Activated CD8-positive, alpha-beta memory T cell treated with anti-CD3 and anti-CD28 coated beads for 48 hours (primary cell): ENCODE measurements around the gene KLHL22.
"Not testable (repeated sequence)": the region's sequence is repeated elsewhere in the genome, so short reads cannot be mapped to it uniquely, and the experiment has no call there.

Source experiments
- DNase-seq, 3 experiments: peaks; one replicate each; pipeline ENCODE4 v3.0.0-alpha.2; 2020; ENCODE audit warnings: low read depth in 2 of 3, low spot score in 2 of 3

KLHL22 gene

GRCh38 chr22:20494978-20495860 lies at the start of gene KLHL22:
Gene KLHL22 (minus strand): TSS chr22:20495795. CDS start chr22:20489211, 6,584 bp downstream.
- no peak for DNase-seq

GRCh38 chr22:20545318-20545634 lies 49.7 kb upstream of the KLHL22 start:
- DNase-seq: not testable (repeated sequence)

GRCh38 chr22:20542736-20543135 lies 47.1 kb upstream of the KLHL22 start:
- no peak for DNase-seq

- no peak for DNase-seq
Measured at GRCh38 chr22:20542055-20542454, 46.5 kb upstream of the KLHL22 start.

GRCh38 chr22:20538875-20539274 lies 43.3 kb upstream of the KLHL22 start:
- DNase-seq: not testable (repeated sequence)

- DNase-seq: no peak
Measured at GRCh38 chr22:20537983-20538382, 42.4 kb upstream of the KLHL22 start.

GRCh38 chr22:20537325-20537756 lies 41.7 kb upstream of the KLHL22 start:
- no peak for DNase-seq

GRCh38 chr22:20536590-20537324 lies 41.2 kb upstream of the KLHL22 start:
- DNase-seq: no peak

- DNase-seq: no peak
Measured at GRCh38 chr22:20533879-20534265, 38.3 kb upstream of the KLHL22 start.

GRCh38 chr22:20533095-20533878 lies 37.7 kb upstream of the KLHL22 start:
- no peak for DNase-seq

- no peak for DNase-seq
Measured at GRCh38 chr22:20532256-20532993, 36.8 kb upstream of the KLHL22 start.

GRCh38 chr22:20531404-20532201 lies 36.0 kb upstream of the KLHL22 start:
- DNase-seq: no peak

- no peak for DNase-seq
Measured at GRCh38 chr22:20531154-20531403, 35.5 kb upstream of the KLHL22 start.

- no peak for DNase-seq
Measured at GRCh38 chr22:20530368-20531153, 35.0 kb upstream of the KLHL22 start.

- DNase-seq: no peak
Measured at GRCh38 chr22:20528405-20528978, 32.9 kb upstream of the KLHL22 start.

GRCh38 chr22:20526628-20527355 lies 31.2 kb upstream of the KLHL22 start:
- DNase-seq: no peak

- no peak for DNase-seq
Measured at GRCh38 chr22:20526305-20526627, 30.7 kb upstream of the KLHL22 start.

GRCh38 chr22:20525048-20525447 lies 29.5 kb upstream of the KLHL22 start:
- no peak for DNase-seq

- DNase-seq: no peak
Measured at GRCh38 chr22:20524004-20524481, 28.4 kb upstream of the KLHL22 start.
